Measurements from ENCODE around the gene ADAMTS16.

The ADAMTS16 gene

DNA sequence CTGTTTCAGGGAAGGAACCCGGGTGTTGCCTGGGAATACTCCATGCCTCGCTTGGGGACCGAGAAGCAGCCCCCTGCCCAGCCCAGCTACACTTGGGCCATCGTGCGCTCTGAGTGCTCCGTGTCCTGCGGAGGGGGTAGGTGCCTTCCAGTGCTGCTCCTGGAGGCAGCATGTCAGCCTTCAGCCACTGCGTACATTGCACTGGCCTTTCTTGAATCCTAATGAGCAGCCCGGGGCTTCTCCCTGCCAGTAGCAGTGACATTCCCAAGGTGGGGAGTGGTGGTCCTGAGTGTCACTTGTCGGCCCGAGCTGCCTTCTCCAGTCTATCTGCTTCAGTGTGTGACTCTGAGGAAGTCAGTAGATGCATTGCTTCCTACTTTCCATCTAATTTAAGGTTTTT, 101.9 kb downstream of the ADAMTS16 start:
- Histone ChIP-seq H3K27me3 (ENCODE audit: insufficient read depth, low read depth, severe bottlenecking) (peaks cover 73% of the 10 kb centered on the region), H3K36me3 (no peaks in the 10 kb centered on the region), H3K4me3 (ENCODE audit: low read depth, low read length) (no peak overlapping the region), H3K27ac (no peak overlapping the region), H3K9me3 (ENCODE audit: severe bottlenecking) (no peaks in the 10 kb centered on the region)
- no peak for DNase-seq
- TF ChIP-seq, protein P1, sequence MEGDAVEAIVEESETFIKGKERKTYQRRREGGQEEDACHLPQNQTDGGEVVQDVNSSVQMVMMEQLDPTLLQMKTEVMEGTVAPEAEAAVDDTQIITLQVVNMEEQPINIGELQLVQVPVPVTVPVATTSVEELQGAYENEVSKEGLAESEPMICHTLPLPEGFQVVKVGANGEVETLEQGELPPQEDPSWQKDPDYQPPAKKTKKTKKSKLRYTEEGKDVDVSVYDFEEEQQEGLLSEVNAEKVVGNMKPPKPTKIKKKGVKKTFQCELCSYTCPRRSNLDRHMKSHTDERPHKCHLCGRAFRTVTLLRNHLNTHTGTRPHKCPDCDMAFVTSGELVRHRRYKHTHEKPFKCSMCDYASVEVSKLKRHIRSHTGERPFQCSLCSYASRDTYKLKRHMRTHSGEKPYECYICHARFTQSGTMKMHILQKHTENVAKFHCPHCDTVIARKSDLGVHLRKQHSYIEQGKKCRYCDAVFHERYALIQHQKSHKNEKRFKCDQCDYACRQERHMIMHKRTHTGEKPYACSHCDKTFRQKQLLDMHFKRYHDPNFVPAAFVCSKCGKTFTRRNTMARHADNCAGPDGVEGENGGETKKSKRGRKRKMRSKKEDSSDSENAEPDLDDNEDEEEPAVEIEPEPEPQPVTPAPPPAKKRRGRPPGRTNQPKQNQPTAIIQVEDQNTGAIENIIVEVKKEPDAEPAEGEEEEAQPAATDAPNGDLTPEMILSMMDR (IDR thresholded peaks at IDR 0.05; ENCODE audit: low read depth, low read length) = no peak

DNA sequence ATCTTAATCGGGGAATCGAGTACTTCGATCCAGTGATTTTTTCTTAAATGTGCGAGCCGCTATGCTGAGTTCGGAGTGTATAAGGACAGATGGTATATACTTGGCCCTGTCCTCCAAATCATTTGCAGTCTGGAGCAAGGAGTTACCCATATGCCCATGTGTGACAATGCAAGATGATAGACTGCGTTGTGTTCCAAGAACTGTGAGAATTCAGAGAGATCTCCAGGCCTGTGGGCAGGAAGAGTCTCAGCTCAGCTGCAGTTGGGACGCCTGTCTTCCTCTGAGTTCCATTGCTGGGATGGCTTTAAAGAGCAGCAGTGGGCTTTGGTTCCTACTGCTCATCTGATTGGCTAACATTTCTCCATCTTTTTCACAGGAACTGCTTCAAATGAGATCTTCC, 106.6 kb downstream of the ADAMTS16 start:
- H3K27me3 ChIP-seq (ENCODE audit: insufficient read depth, low read depth, severe bottlenecking) = peaks cover 71% of the 10 kb centered on the region
- TF ChIP-seq, protein P1 (IDR thresholded peaks at IDR 0.05; ENCODE audit: low read depth, low read length) = no peak
- no peak overlapping the region for H3K4me3 ChIP-seq (ENCODE audit: low read depth, low read length)
- no peak overlapping the region for H3K27ac ChIP-seq
- H3K9me3 ChIP-seq (ENCODE audit: severe bottlenecking) = no peaks in the 10 kb centered on the region
- no peaks in the 10 kb centered on the region for H3K36me3 ChIP-seq
- no peak for DNase-seq

DNA sequence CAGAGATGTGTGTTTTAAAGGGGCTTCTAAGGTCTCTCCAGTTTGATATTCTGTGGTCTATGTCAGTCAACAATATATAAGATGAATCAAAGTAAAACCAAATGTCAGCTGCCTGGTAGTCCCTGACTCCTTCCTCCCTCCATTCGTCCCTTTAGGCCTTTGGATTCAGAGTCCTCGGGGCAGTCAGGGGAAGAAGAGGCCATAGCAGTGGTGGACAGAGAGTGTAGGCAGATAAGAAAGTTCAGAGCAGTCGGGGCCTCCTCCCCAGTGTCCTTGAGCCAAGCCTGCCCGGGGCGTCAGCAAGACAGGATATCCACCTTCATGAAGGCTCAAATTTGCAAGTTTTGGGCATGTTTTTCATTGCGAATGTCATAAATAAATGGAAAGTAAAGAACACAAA, 110.6 kb downstream of the ADAMTS16 start:
- TF ChIP-seq, protein P1 (IDR thresholded peaks at IDR 0.05; ENCODE audit: low read depth, low read length) = no peak
- no peak overlapping the region for H3K27ac ChIP-seq
- peaks cover 2% of the 10 kb centered on the region for H3K9me3 ChIP-seq (ENCODE audit: severe bottlenecking)
- H3K4me3 ChIP-seq (ENCODE audit: low read depth, low read length) = no peak overlapping the region
- H3K27me3 ChIP-seq (ENCODE audit: insufficient read depth, low read depth, severe bottlenecking) = peaks cover 88% of the 10 kb centered on the region
- DNase-seq = no peak
- H3K36me3 ChIP-seq = no peaks in the 10 kb centered on the region

DNA sequence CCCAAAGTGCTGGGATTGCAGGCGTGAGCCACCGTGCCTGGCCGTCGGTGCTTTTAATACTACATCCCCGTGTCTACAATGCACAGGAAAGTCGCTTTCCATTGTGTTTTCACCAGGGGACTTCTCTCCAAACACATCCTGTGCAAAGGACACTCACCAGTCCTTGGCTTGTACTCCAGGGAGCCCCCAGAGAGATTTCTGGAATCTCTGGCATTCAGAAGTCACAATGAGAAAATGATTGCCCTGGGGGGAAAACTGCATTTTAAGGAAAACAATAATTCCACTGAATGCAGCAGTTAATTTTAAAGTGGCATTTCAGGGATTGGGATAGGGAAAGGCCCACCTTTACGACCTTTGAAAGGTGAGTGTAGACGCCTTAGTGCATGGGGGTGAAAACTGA, 112.0 kb downstream of the ADAMTS16 start:
- Histone ChIP-seq H3K27ac (no peak overlapping the region), H3K27me3 (ENCODE audit: insufficient read depth, low read depth, severe bottlenecking) (peaks cover 87% of the 10 kb centered on the region), H3K9me3 (ENCODE audit: severe bottlenecking) (peaks cover 7% of the 10 kb centered on the region), H3K36me3 (no peaks in the 10 kb centered on the region), H3K4me3 (ENCODE audit: low read depth, low read length) (no peak overlapping the region)
- DNase-seq = no peak
- TF ChIP-seq, protein P1 (IDR thresholded peaks at IDR 0.05; ENCODE audit: low read depth, low read length) = no peak

DNA sequence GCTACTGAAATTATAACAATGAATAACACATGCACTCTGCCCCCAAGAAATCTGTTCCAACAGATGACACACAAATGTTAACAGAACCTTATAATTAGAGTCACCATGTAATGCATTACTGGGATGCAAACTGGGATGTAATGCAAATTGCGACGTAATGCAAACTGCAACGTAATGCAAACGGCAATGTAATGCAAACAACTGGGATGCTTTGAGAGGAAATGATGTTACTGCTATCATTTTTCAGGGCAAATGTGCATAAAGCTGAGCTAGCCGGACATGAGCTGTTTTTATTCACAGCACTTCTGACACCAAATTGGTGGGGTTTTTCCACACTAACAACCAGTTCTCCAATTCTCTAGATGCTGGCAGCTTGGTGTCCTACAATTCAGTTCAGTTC, 117.2 kb downstream of the ADAMTS16 start:
- Histone ChIP-seq H3K36me3 (no peaks in the 10 kb centered on the region), H3K4me3 (ENCODE audit: low read depth, low read length) (no peak overlapping the region), H3K27ac (no peak overlapping the region), H3K9me3 (ENCODE audit: severe bottlenecking) (peaks cover 7% of the 10 kb centered on the region), H3K27me3 (ENCODE audit: insufficient read depth, low read depth, severe bottlenecking) (peaks cover 86% of the 10 kb centered on the region)
- DNase-seq = no peak
- TF ChIP-seq, protein P1 (IDR thresholded peaks at IDR 0.05; ENCODE audit: low read depth, low read length) = no peak

DNA sequence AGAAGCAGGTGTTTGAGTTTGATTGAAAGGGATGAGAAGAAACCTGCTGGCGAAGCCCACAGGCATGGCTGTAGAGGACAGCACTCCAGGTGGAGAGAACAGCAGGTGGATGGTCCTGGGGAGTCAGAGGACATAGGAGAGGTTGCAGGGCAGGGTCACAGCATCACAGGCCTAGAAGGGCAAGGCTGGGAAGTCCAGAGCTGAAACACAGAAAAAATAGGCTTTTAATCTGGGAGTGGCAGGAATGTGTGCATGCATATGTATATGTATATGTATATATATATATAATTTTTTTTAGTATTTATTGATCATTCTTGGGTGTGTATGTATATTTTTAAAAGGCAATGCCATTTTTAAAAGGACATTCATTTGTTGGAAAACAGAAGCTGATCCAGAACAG, 118.4 kb downstream of the ADAMTS16 start:
- DNase-seq = no peak
- Histone ChIP-seq H3K36me3 (no peaks in the 10 kb centered on the region), H3K27me3 (ENCODE audit: insufficient read depth, low read depth, severe bottlenecking) (peaks cover 86% of the 10 kb centered on the region), H3K4me3 (ENCODE audit: low read depth, low read length) (no peak overlapping the region), H3K27ac (no peak overlapping the region), H3K9me3 (ENCODE audit: severe bottlenecking) (peaks cover 7% of the 10 kb centered on the region)
- TF ChIP-seq, protein P1 (IDR thresholded peaks at IDR 0.05; ENCODE audit: low read depth, low read length) = no peak
